Activated T-helper 2 cell treated with anti-CD3 and anti-CD28 coated beads, Interferon-gamma antibody, Interleukin-2, Interleukin-4, amounts not matched to agents 10 μg/mL and 5 μg/mL and 100 μg/mL, durations not matched to agents 14 hours and 24 hours and 36 hours (primary cell): ENCODE results near the gene MC3R. TPM values are rescaled to one million over a fixed set of nuclear protein-coding genes. Genes with fewer than 3 reads are reported as not detected.
"Not testable (repeated sequence)": the region's sequence is repeated elsewhere in the genome, so short reads cannot be mapped to it uniquely, and the experiment has no call there.

ENCODE experiments used
- DNase-seq: peaks from one replicate; pipeline ENCODE4 v3.0.0; 2021; ENCODE audit warnings: low spot score
- H3K27ac Mint-ChIP-seq: one replicate; pipeline ENCODE4 v1.8.0; 2021; ENCODE audit warnings: mixed read lengths
- H3K27me3 Mint-ChIP-seq: one replicate; pipeline ENCODE4 v1.8.0; 2021; ENCODE audit warnings: low read depth, mixed read lengths
- H3K36me3 Mint-ChIP-seq: one replicate; pipeline ENCODE4 v1.8.0; 2021; ENCODE audit warnings: low read depth, mixed read lengths
- H3K4me1 Mint-ChIP-seq: one replicate; pipeline ENCODE4 v1.8.0; 2021; ENCODE audit warnings: low read depth, mixed read lengths
- H3K4me3 Mint-ChIP-seq: one replicate; pipeline ENCODE4 v1.8.0; 2021; ENCODE audit warnings: low read depth, mild to moderate bottlenecking, moderate library complexity, mixed read lengths
- H3K9me3 Mint-ChIP-seq: one replicate; pipeline ENCODE4 v1.8.0; 2021; ENCODE audit warnings: mixed read lengths
- intact Hi-C: fragments of 100-400 bp; cut with micrococcal nuclease; formaldehyde crosslinking; loops from one replicate; pipeline ENCODE4 v1.15.1; 2023
- total RNA-seq: library from RNA; stranded (reverse); gene quantifications from 2 replicates; pipeline ENCODE4 v1.2.3, GENCODE V29; 2022

Gene MC3R
- not detected in 2 replicates for total RNA-seq

DNA sequence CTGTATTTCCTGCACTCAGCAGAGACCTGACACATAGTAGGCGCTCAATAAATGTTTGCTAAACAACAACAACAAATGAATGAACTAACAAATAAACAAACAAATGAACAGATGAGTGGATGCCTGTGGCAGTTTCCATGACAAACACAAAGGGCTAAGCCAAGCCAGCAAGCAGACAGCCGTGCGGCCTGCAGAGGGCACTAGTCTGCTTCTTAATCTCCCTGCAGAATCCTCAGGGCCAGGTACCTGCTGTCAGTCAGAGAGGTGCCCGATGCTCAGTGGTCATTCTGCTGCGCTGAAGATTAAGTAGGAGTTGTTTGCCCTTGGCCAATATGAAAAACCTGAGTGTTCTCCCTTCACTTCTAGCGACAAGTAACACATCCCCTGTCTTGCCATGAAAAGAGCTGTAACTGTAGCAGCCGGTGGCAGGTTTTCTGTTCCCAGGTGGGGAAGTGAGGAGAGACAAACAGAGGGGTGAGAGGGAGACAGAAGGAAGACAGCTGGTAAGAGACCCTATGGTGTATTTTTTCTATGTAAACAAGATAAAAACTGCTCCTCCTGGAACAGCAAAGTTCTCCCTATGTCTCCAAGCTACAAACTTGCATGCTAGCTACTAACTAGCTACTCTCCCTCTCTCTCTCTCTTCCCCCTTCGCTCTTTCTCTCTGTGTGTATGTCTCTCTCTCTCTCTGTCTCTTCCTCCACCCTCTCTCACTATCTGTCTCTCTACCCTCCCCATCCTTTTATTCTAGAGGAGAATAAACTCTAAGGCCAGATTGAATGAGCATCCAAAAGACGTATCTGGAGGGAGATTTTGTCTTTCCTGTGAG, at the start of gene MC3R:
Gene MC3R (plus strand): TSS at position 779 of the 829 bp plus-strand sequence. CDS start 112 bp downstream, outside the sequence.
- Mint-ChIP-seq H3K27me3 (peaks cover 2% of the 10 kb centered on the region), H3K9me3 (no peaks in the 10 kb centered on the region), H3K27ac (no peak within 1 kb of the TSS), H3K36me3 (no peaks in the 10 kb centered on the region), H3K4me1 (no peaks in the 10 kb centered on the region), H3K4me3 (no peak within 1 kb of the TSS)
- peak; percentile 22 for DNase-seq
- intact Hi-C loops, result loop anchor here (1.0 kb wide), 1 partner anchor 96 kb away; no protein-coding TSS in a partner anchor

DNA sequence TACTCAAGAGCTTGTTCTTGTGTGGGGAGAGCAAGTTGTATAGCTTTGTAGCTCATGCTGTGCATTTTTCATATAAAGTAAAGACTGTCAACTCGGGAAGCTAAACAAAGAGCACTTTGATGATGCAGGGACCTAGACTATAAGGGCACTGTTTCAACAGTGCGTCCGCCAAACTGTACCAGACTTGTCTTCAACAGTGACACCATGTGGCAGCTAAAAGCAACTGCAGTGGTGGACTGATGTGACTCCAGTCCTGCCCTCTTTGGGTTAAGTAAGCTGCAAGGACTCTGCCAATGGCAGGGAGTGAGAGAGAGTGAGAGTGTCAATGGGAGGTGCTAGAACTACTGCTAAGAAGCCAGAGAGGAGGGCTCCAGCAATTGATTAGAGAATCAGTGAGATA, 48.1 kb upstream of the MC3R start:
- Mint-ChIP-seq H3K4me1 (no peaks in the 10 kb centered on the region), H3K27me3 (no peaks in the 10 kb centered on the region), H3K4me3 (no peak overlapping the region), H3K9me3 (peaks cover 32% of the 10 kb centered on the region), H3K36me3 (no peaks in the 10 kb centered on the region), H3K27ac (no peak overlapping the region)
- DNase-seq, result no peak
- intact Hi-C loops, result no loop called here

DNA sequence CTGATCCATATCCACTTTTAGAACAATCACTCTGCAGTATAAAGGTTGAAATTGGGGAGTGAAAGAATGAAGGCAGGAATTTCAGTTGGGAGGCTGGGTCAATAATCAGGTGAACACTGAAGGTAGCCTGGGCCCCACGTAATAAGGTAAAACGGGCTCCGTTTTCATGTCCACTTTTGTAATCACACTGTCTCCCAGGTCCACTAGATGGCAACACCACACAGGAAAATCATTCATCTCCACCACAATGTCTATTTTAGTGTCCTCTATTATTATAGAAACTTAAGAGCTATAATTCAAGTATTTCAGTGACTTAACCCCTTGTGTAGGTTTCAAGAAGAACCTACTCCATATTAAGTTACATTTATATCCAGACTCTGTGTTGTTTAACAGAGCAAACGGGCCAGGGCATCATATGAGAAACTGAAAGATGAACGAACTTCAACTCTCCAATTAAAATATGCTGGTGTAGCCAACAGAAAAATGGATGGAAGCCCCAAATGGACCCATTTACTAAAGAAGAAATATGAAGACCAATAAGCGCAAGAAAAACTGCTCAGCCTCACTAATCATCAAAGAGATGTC, 45.9 kb upstream of the MC3R start:
- no peak for DNase-seq
- H3K9me3 Mint-ChIP-seq, result peaks cover 32% of the 10 kb centered on the region
- no peaks in the 10 kb centered on the region for H3K36me3 Mint-ChIP-seq
- H3K4me1 Mint-ChIP-seq, result no peaks in the 10 kb centered on the region
- no peak overlapping the region for H3K4me3 Mint-ChIP-seq
- intact Hi-C loops, result no loop called here
- no peaks in the 10 kb centered on the region for H3K27me3 Mint-ChIP-seq
- no peak overlapping the region for H3K27ac Mint-ChIP-seq

DNA sequence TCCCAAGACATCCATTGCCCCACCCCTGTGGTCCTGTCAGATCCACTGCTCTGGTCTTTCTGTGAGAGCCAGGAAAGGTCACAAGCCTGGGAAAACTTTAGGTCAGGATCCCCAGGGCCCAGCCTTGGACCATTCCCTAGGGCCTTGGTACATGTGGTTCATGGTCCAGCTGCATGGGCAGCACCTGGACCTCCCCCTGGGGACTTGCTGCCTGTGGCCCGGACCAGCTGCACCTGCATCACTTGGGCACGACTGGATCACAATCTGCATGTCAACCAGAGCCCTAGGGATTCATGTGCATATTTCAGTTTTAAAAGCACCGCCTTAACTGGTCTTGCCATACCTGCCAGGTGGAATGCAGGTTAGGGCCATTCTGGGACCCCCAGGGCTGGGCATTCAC, 44.3 kb upstream of the MC3R start:
- no peaks in the 10 kb centered on the region for H3K36me3 Mint-ChIP-seq
- DNase-seq, result no peak
- intact Hi-C loops, result no loop called here
- H3K4me3 Mint-ChIP-seq, result no peak overlapping the region
- H3K27ac Mint-ChIP-seq, result no peak overlapping the region
- peaks cover 21% of the 10 kb centered on the region for H3K9me3 Mint-ChIP-seq
- H3K27me3 Mint-ChIP-seq, result no peaks in the 10 kb centered on the region
- H3K4me1 Mint-ChIP-seq, result no peaks in the 10 kb centered on the region

DNA sequence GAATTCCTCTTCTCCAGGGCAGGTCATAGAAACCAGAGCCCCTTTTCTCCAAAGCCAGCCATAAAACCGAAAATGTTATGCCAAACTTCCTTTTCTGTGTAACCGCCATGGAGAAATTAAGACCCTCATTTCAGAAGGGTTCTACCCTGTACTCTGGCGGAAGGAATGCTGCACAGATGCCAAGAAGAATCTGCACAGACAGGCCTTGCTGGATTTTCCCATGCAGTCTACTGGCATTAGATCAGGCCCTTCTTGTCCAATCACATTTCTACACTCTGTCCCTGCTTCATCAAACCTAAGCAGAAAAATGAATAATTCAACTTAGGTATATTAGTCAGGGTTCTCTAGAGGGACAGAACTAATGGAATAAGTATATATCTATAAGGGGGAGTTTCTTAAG, 43.2 kb upstream of the MC3R start:
- peaks cover 10% of the 10 kb centered on the region for H3K9me3 Mint-ChIP-seq
- no peak for DNase-seq
- H3K4me3 Mint-ChIP-seq, result no peak overlapping the region
- intact Hi-C loops, result no loop called here
- no peak overlapping the region for H3K27ac Mint-ChIP-seq
- no peaks in the 10 kb centered on the region for H3K27me3 Mint-ChIP-seq
- H3K36me3 Mint-ChIP-seq, result no peaks in the 10 kb centered on the region
- no peaks in the 10 kb centered on the region for H3K4me1 Mint-ChIP-seq

DNA sequence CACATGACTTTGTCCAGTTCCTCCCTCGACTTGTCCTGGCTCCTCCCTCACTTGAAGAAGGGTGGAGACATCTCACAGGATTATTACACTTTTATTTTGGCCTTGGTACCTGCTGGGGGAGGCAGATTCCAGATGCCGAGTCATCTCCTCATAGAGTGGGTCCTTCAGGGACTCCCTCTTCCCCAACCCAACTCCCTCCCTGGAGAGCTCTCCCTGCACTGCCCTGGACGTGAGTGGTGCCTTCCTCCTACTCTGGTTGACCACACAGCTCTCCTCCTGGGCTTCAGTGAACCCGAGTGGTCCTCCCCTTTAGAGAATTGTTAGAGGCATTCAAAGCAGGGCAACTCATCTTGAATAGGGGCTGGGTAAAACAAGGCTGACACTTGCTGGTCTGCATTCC, 40.9 kb upstream of the MC3R start:
- intact Hi-C loops, result no loop called here
- Mint-ChIP-seq H3K36me3 (no peaks in the 10 kb centered on the region), H3K27ac (no peak overlapping the region), H3K9me3 (no peaks in the 10 kb centered on the region), H3K27me3 (no peaks in the 10 kb centered on the region), H3K4me1 (no peaks in the 10 kb centered on the region), H3K4me3 (no peak overlapping the region)
- DNase-seq, result no peak

DNA sequence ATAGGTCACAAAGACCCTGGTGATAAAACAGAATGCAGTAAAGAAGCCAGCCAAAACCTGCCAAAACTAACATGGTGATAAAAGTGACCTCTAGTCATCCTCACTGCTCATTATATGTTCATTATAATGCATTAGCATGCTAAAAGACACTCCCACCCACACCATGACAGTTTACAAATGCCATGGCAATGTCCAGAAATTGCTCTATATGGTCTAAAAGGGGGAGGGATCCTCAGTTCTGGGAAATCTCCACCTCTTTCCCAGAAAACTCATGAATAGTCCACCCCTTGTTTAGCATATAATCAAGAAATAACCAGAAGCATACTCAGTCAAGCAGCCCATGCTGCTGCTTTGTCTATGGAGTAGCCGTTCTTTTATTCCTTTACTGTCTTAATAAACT, 40.4 kb upstream of the MC3R start:
- no peaks in the 10 kb centered on the region for H3K27me3 Mint-ChIP-seq
- H3K9me3 Mint-ChIP-seq, result no peaks in the 10 kb centered on the region
- no peak overlapping the region for H3K4me3 Mint-ChIP-seq
- no peak overlapping the region for H3K27ac Mint-ChIP-seq
- intact Hi-C loops, result no loop called here
- no peak for DNase-seq
- no peaks in the 10 kb centered on the region for H3K4me1 Mint-ChIP-seq
- H3K36me3 Mint-ChIP-seq, result no peaks in the 10 kb centered on the region

DNA sequence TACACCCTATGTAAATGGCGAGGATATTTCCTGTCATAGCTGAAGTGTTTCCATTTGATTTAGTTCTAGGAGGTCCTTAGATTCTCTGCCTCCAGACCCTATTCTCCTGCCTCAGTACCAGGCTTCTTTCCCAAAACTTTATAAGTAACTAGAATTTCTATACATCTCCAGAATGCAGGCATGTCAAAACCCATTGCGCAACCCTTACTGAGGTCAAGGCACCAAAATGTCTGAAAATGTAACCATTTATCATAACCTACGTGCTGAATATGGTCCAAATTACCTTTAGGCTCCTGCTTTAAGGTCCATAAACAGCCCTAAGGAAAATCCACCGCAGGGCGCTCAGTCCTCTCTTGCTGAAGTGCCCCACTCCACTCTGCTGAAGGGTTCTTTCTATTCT, 37.5 kb upstream of the MC3R start:
- Mint-ChIP-seq H3K4me3 (no peak overlapping the region), H3K4me1 (no peaks in the 10 kb centered on the region), H3K36me3 (no peaks in the 10 kb centered on the region), H3K27ac (no peak overlapping the region), H3K9me3 (no peaks in the 10 kb centered on the region), H3K27me3 (no peaks in the 10 kb centered on the region)
- intact Hi-C loops, result no loop called here
- DNase-seq, result no peak

DNA sequence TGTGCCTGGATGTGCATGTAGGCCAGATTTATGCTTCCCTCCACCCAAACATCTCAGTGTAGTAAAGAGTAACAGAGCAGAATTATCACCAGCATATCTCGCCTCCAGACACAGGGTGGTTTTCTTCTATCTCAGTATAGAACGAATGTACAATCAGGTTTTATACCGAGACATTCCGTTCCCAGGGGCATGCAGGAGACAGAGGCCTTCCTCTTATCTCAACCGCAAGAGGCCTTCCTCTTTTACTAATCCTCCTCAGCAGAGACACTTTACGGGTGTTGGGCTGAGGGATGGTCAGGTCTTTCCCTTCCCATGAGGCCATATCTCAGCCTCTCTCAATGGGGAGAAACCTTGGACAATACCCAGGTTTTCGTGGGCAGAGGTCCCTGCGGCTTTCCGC, 36.4 kb upstream of the MC3R start:
- intact Hi-C loops, result no loop called here
- Mint-ChIP-seq H3K4me3 (no peak overlapping the region), H3K4me1 (no peaks in the 10 kb centered on the region), H3K9me3 (no peaks in the 10 kb centered on the region), H3K27ac (no peak overlapping the region), H3K36me3 (no peaks in the 10 kb centered on the region), H3K27me3 (no peaks in the 10 kb centered on the region)
- no peak for DNase-seq

DNA sequence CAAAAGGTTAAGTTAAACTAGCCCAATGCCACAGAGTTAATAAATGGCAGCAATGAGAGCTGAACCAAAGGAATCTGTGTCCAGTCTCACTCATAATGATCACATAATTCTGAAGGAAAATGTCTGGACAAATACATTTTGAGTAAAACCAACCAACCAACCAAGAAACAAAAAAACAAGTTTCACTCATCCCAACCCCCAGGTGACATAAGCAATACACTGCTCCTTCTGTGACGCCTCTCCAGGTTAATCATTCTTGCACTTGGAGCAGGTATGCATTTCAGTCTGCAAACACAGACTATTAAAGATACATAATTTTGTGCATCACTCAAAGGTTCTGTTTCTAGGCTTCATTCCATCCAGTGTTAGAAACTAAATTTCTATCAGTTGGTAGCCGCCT, 35.2 kb upstream of the MC3R start:
- no peaks in the 10 kb centered on the region for H3K36me3 Mint-ChIP-seq
- H3K27ac Mint-ChIP-seq, result no peak overlapping the region
- H3K27me3 Mint-ChIP-seq, result no peaks in the 10 kb centered on the region
- no peaks in the 10 kb centered on the region for H3K4me1 Mint-ChIP-seq
- DNase-seq, result no peak
- H3K4me3 Mint-ChIP-seq, result no peak overlapping the region
- intact Hi-C loops, result no loop called here
- H3K9me3 Mint-ChIP-seq, result no peaks in the 10 kb centered on the region

DNA sequence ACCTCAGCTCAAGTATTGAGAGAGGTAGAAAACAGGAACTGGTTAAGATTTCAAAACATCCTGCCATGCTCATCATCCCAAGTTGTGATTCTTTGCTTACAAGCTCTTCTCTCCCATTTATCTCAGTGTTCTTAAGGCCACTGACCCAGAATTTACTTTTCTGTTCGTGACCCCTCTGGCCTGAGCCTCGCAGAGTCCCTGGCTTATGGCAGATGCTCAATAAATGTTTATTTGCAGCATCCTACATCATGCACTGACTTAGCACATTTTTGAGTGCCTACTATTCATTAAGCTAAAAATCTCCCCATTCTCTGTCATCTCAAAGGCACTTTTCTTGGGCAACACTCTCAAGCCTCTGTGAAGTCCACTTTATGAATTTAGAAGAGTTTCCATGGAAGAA, 33.4 kb upstream of the MC3R start:
- Mint-ChIP-seq H3K27ac (no peak overlapping the region), H3K4me3 (no peak overlapping the region), H3K36me3 (no peaks in the 10 kb centered on the region), H3K9me3 (no peaks in the 10 kb centered on the region), H3K4me1 (no peaks in the 10 kb centered on the region), H3K27me3 (no peaks in the 10 kb centered on the region)
- DNase-seq, result no peak
- intact Hi-C loops, result no loop called here

DNA sequence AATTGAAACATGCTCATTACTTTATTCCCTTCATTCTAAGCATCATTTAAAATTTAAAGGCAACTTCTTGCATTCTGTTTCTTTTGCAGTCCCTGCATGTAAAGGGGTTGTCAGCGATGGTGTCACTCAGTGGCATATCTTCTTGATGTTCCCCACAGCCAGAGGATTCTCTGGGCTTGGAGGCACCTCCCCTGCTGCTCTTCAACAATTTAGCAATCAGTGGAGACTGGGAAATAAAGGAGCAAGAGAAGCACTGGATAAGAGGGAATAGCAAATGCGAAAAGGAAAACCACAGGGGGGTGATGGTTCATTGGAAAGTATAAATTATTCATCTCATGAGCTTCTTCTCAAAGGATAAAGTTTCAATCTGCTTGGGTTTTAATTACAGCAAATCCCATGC, 30.7 kb upstream of the MC3R start:
- H3K4me1 Mint-ChIP-seq, result no peaks in the 10 kb centered on the region
- no peaks in the 10 kb centered on the region for H3K27me3 Mint-ChIP-seq
- H3K36me3 Mint-ChIP-seq, result no peaks in the 10 kb centered on the region
- no peak overlapping the region for H3K4me3 Mint-ChIP-seq
- no peak overlapping the region for H3K27ac Mint-ChIP-seq
- no peaks in the 10 kb centered on the region for H3K9me3 Mint-ChIP-seq
- DNase-seq, result no peak
- intact Hi-C loops, result no loop called here

DNA sequence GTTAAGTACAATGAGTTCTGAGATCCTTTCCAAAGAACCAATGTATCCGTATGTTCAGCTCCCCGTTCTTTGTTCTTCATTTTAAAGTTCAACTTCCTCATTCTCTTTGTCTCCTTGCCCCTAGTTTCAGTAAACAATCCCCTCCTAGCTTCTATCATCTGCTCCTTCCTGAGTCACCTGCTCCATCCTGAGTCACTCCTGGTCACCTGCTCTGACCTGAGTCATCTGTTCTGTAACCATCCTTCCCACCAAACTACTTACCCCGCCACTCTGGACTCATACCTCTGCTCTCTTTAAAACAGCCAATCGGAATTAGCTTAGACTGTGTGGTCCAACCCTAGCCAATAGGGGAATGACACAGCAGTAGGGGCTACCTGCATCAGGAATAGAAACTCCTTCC, 27.3 kb upstream of the MC3R start:
- H3K4me3 Mint-ChIP-seq, intact Hi-C loops, H3K27ac Mint-ChIP-seq, H3K4me1 Mint-ChIP-seq, H3K36me3 Mint-ChIP-seq, H3K27me3 Mint-ChIP-seq, H3K9me3 Mint-ChIP-seq, DNase-seq: not testable (repeated sequence)
